GM18951 (cell line): ENCODE results near the gene CENPS.
"Not testable (repeated sequence)": the region's sequence is repeated elsewhere in the genome, so short reads cannot be mapped to it uniquely, and the experiment has no call there.

Experiments used
- POLR2A ChIP-seq: IDR thresholded peaks from 4 replicates; pipeline ENCODE4 v1.6.1; 2011; ENCODE audit warnings: mild to moderate bottlenecking; ENCODE audit not compliant: insufficient read length, insufficient read depth; ENCODE audit errors: extremely low read depth
- in situ Hi-C: fragments of 300-500 bp; cut with MboI; formaldehyde crosslinking; loops from one replicate; pipeline ENCODE4 v1.12.0; 2022; ENCODE audit warnings: low sequenced_read_pairs, mixed read lengths, inconsistent platforms; ENCODE audit not compliant: unreplicated experiment

Gene CENPS

GRCh38 chr1:10450156-10450814 is 20.1 kb downstream of the CENPS start:
- in situ Hi-C loops, result no loop called here
- TF ChIP-seq POLR2A, result no peak

- in situ Hi-C loops, result no loop called here
- no peak for TF ChIP-seq POLR2A
Measured at GRCh38 chr1:10450836-10451235, 20.6 kb downstream of the CENPS start.

GRCh38 chr1:10451287-10451686 is 21.1 kb downstream of the CENPS start:
- no peak for TF ChIP-seq POLR2A
- in situ Hi-C loops, result no loop called here

GRCh38 chr1:10456048-10456447 is 25.8 kb downstream of the CENPS start:
- in situ Hi-C loops, result no loop called here
- no peak for TF ChIP-seq POLR2A

GRCh38 chr1:10456661-10457060 is 26.4 kb downstream of the CENPS start:
- TF ChIP-seq POLR2A, result no peak
- in situ Hi-C loops, result no loop called here

GRCh38 chr1:10457462-10457861 is 27.2 kb downstream of the CENPS start:
- in situ Hi-C loops, result not testable (repeated sequence)

- in situ Hi-C loops, result no loop called here
- no peak for TF ChIP-seq POLR2A
Measured at GRCh38 chr1:10457875-10458274, 27.6 kb downstream of the CENPS start.

GRCh38 chr1:10459184-10459583 is 29.0 kb downstream of the CENPS start:
- no peak for TF ChIP-seq POLR2A
- in situ Hi-C loops, result no loop called here

GRCh38 chr1:10467078-10467477 is 36.8 kb downstream of the CENPS start:
- in situ Hi-C loops, result no loop called here
- TF ChIP-seq POLR2A, result no peak

- no peak for TF ChIP-seq POLR2A
- in situ Hi-C loops, result no loop called here
Measured at GRCh38 chr1:10470043-10470442, 39.8 kb downstream of the CENPS start.

- in situ Hi-C loops, result no loop called here
- no peak for TF ChIP-seq POLR2A
Measured at GRCh38 chr1:10471411-10472219, 41.4 kb downstream of the CENPS start.

- peak; percentile 72 for TF ChIP-seq POLR2A
- in situ Hi-C loops, result no loop called here
Measured at GRCh38 chr1:10472220-10473144, 42.2 kb downstream of the CENPS start, which contains the start of gene DFFA. TSS of gene DFFA (minus strand) at chr1:10472529. CDS start at chr1:10472458, 71 bp downstream.

- no peak for TF ChIP-seq POLR2A
- in situ Hi-C loops, result no loop called here
Measured at GRCh38 chr1:10473145-10473765, 43.0 kb downstream of the CENPS start.

GRCh38 chr1:10474309-10474612 is 44.0 kb downstream of the CENPS start:
- in situ Hi-C loops, result not testable (repeated sequence)
